GM12891 (cell line): ENCODE measurements around the gene MRPL4.

Experiments used
- DNase-seq: peaks from one replicate; pipeline ENCODE4 v3.0.0; 2011; ENCODE audit warnings: low spot score; ENCODE audit not compliant: insufficient read length
- FAIRE-seq: peaks from 2 replicates; lab custom pipeline; 2011; peaks lifted over from hg19 to GRCh38; lab: Jason Lieb, UNC
- PAX5 ChIP-seq: IDR thresholded peaks from 2 replicates; pipeline ENCODE4 v1.6.1; 2011; ENCODE audit warnings: low read length, moderate library complexity, mild to moderate bottlenecking; ENCODE audit not compliant: insufficient read depth, severe bottlenecking
- POLR2A ChIP-seq: IDR thresholded peaks from 2 replicates; pipeline ENCODE4 v1.6.1; 2011; ENCODE audit warnings: low read depth, low read length, control low read depth
- POLR2AphosphoS5 ChIP-seq: IDR thresholded peaks from 2 replicates; pipeline ENCODE4 v1.6.1; 2011; ENCODE audit warnings: low read depth, low read length, control low read depth
- POU2F2 ChIP-seq: IDR thresholded peaks from 2 replicates; pipeline ENCODE4 v1.6.1; 2011; ENCODE audit warnings: low read depth, mild to moderate bottlenecking, control low read depth, low read length, moderate library complexity
- SPI1 ChIP-seq: IDR thresholded peaks from 2 replicates; pipeline ENCODE4 v1.6.1; 2011; ENCODE audit warnings: low read depth, low read length, control low read depth
- TAF1 ChIP-seq: IDR thresholded peaks from 2 replicates; pipeline ENCODE4 v1.6.1; 2011; ENCODE audit warnings: low read depth, low read length, control low read depth

The MRPL4 gene

GRCh38 chr19:10258080-10258710, 6.2 kb downstream of the MRPL4 start:
- FAIRE-seq (no peak), DNase-seq (no peak)

GRCh38 chr19:10259162-10259905, 7.3 kb downstream of the MRPL4 start:
- FAIRE-seq: peak; percentile 96
- TF ChIP-seq SPI1: no peak
- peak; percentile 51 for TF ChIP-seq POLR2AphosphoS5
- DNase-seq: peak; percentile 68

More at GRCh38 chr19:10258080-10258710, 6.2 kb downstream of the MRPL4 start:
- TF ChIP-seq TAF1 (no peak), SPI1 (no peak), POU2F2 (no peak), POLR2A (no peak), POLR2AphosphoS5 (no peak), PAX5 (no peak)

- DNase-seq (no peak), FAIRE-seq (peak; percentile 54)
- TF ChIP-seq POLR2AphosphoS5 (peak; percentile 44; the same call in 1 of the 2 replicates), SPI1 (no peak)
Observed at GRCh38 chr19:10260141-10260584, 8.1 kb downstream of the MRPL4 start.

- FAIRE-seq (no peak), DNase-seq (no peak)
- TF ChIP-seq POLR2A: no peak
- no peak for TF ChIP-seq SPI1
- no peak for TF ChIP-seq PAX5
- TF ChIP-seq TAF1: no peak
- no peak for TF ChIP-seq POLR2AphosphoS5
- TF ChIP-seq POU2F2: no peak
Observed at GRCh38 chr19:10262771-10263170, 10.8 kb downstream of the MRPL4 start.

- FAIRE-seq (no peak), DNase-seq (no peak)
- TF ChIP-seq TAF1 (no peak), POLR2AphosphoS5 (no peak), PAX5 (no peak), SPI1 (no peak), POU2F2 (no peak), POLR2A (no peak)
Observed at GRCh38 chr19:10266706-10267105, 14.7 kb downstream of the MRPL4 start.

- FAIRE-seq: no peak
- DNase-seq: no peak
- TF ChIP-seq PAX5: no peak
- no peak for TF ChIP-seq TAF1
- TF ChIP-seq SPI1: no peak
- no peak for TF ChIP-seq POU2F2
- no peak for TF ChIP-seq POLR2AphosphoS5
- no peak for TF ChIP-seq POLR2A
Observed at GRCh38 chr19:10268071-10268470, 16.1 kb downstream of the MRPL4 start.

GRCh38 chr19:10269333-10270179, 17.5 kb downstream of the MRPL4 start:
- no peak for TF ChIP-seq POLR2A
- TF ChIP-seq TAF1: no peak
- no peak for TF ChIP-seq PAX5
- DNase-seq (no peak), FAIRE-seq (peak; percentile 57)

GRCh38 chr19:10270180-10270615, 18.2 kb downstream of the MRPL4 start:
- TF ChIP-seq POLR2AphosphoS5 (no peak), TAF1 (peak; percentile 40; the same call in 1 of the 2 replicates), POU2F2 (no peak; the same call in 1 of the 2 replicates), PAX5 (no peak), SPI1 (peak; percentile 86), POLR2A (no peak)
- FAIRE-seq: peak; percentile 68
- DNase-seq: no peak

- peak; percentile 65 for TF ChIP-seq PAX5
- TF ChIP-seq POLR2AphosphoS5: peak; percentile 94
- peak; percentile 80 for TF ChIP-seq TAF1
- TF ChIP-seq SPI1: no peak
- peak; percentile 97 for TF ChIP-seq POLR2A
- TF ChIP-seq POU2F2: peak; percentile 84
- FAIRE-seq (peak; percentile 85), DNase-seq (no peak)
Observed at GRCh38 chr19:10270616-10271394, 18.8 kb downstream of the MRPL4 start, which contains the start of gene ICAM1. ICAM1 (plus strand) TSS chr19:10271120; CDS start chr19:10271160, 40 bp downstream.
